Neural cell (in vitro differentiated cells): Measurements from ENCODE around the gene RNF223. TPM values are rescaled to one million over a fixed set of nuclear protein-coding genes. Genes with fewer than 3 reads are reported as not detected.
A peak's percentile ranks its signal among the peaks of the same experiment; 100 is the strongest.

Source experiments
- H2AFZ ChIP-seq: fragments of 200-600, 300-800 bp; sonication (generic), shearing (Covaris generic); 2 replicates; pipeline ENCODE4 v1.6.0; 2014; ENCODE audit warnings: low read depth, mild to moderate bottlenecking, antibody characterized with exemption, low read length, moderate library complexity
- H3F3A ChIP-seq: fragments of 200-600 bp; shearing (Covaris generic); 2 replicates; pipeline ENCODE4 v1.6.1; 2016; ENCODE audit warnings: mild to moderate bottlenecking, moderate library complexity, mixed read lengths, antibody characterized with exemption, low read length; ENCODE audit not compliant: insufficient read depth, poor library complexity, severe bottlenecking
- H3K27ac ChIP-seq: fragments of 200-600, 300-800 bp; sonication (generic), shearing (Covaris generic); 2 replicates; pipeline ENCODE4 v1.5.1; 2014; ENCODE audit warnings: mild to moderate bottlenecking, low read length, moderate library complexity
- H3K27me3 ChIP-seq: fragments of 300-800, 200-600 bp; sonication (generic), shearing (Covaris generic); 2 replicates; pipeline ENCODE4 v1.6.0; 2014; ENCODE audit warnings: mild to moderate bottlenecking, low read depth, low read length, moderate library complexity; ENCODE audit not compliant: insufficient read depth
- H3K36me3 ChIP-seq: fragments of 300-800, 200-600 bp; sonication (generic), shearing (Covaris generic); 2 replicates; pipeline ENCODE4 v1.5.1; 2014; ENCODE audit warnings: mild to moderate bottlenecking, antibody characterized with exemption, low read length, moderate library complexity; ENCODE audit not compliant: insufficient read depth
- H3K4me2 ChIP-seq: fragments of 300-800, 200-600 bp; sonication (generic), shearing (Covaris generic); 2 replicates; pipeline ENCODE4 v1.6.0; 2014; ENCODE audit warnings: mild to moderate bottlenecking, low read length
- H3K4me3 ChIP-seq: fragments of 300-800, 200-600 bp; sonication (generic), shearing (Covaris generic); 2 replicates; pipeline ENCODE4 v1.5.1; 2014; ENCODE audit warnings: mild to moderate bottlenecking, low read length, moderate library complexity
- H3K79me2 ChIP-seq: fragments of 200-600 bp; shearing (Covaris generic); replicated peaks from 2 replicates; pipeline ENCODE4 v1.6.0; 2014; ENCODE audit warnings: mild to moderate bottlenecking, low read length, moderate library complexity; ENCODE audit not compliant: insufficient read depth
- H3K9ac ChIP-seq: fragments of 300-800, 200-600 bp; sonication (generic), shearing (Covaris generic); 2 replicates; pipeline ENCODE4 v1.6.1; 2016; ENCODE audit warnings: mild to moderate bottlenecking, low read length, mixed read lengths
- H3K9me2 ChIP-seq: fragments of 200-600 bp; shearing (Covaris generic); 2 replicates; pipeline ENCODE4 v1.6.1; 2016; ENCODE audit warnings: mild to moderate bottlenecking, low read length, mixed read lengths; ENCODE audit not compliant: insufficient read depth
- H3K9me3 ChIP-seq: fragments of 200-600, 300-800 bp; sonication (generic), shearing (Covaris generic); 2 replicates; pipeline ENCODE4 v1.6.1; 2016; ENCODE audit warnings: mild to moderate bottlenecking, mixed run types, low read length, moderate library complexity, mixed read lengths
- H4K20me1 ChIP-seq: fragments of 200-600 bp; shearing (Covaris generic); 2 replicates; pipeline ENCODE4 v1.6.1; 2016; ENCODE audit warnings: mild to moderate bottlenecking, mixed run types; ENCODE audit not compliant: insufficient read depth
- CTCF ChIP-seq: fragments of 450-650 bp; IDR thresholded peaks from 2 replicates; pipeline ENCODE4 v1.5.1; 2014; ENCODE audit warnings: antibody characterized with exemption, mild to moderate bottlenecking, moderate library complexity; ENCODE audit not compliant: poor library complexity, severe bottlenecking
- EP300 ChIP-seq: fragments of 450-650 bp; conservative IDR thresholded peaks from 2 replicates; pipeline ENCODE4 v1.6.1; 2014; ENCODE audit warnings: antibody characterized with exemption, mild to moderate bottlenecking, moderate library complexity; ENCODE audit not compliant: poor library complexity, severe bottlenecking
- EZH2 ChIP-seq: fragments of 200-600, 300-800 bp; shearing (Covaris generic), sonication (generic); IDR thresholded peaks from 2 replicates; pipeline ENCODE4 v1.6.1; 2014; ENCODE audit warnings: antibody characterized with exemption, low read length, borderline replicate concordance, mild to moderate bottlenecking; ENCODE audit not compliant: insufficient read depth, poor library complexity, severe bottlenecking
- MXI1 ChIP-seq: fragments of 450-650 bp; conservative IDR thresholded peaks from 2 replicates; pipeline ENCODE4 v1.6.1; 2014; ENCODE audit warnings: antibody characterized with exemption, mild to moderate bottlenecking; ENCODE audit not compliant: poor library complexity, severe bottlenecking
- POLR2AphosphoS5 ChIP-seq: IDR thresholded peaks from 2 replicates; pipeline ENCODE4 v1.6.1; 2012
- RAD21 ChIP-seq: fragments of 450-650 bp; conservative IDR thresholded peaks from 2 replicates; pipeline ENCODE4 v1.6.1; 2014; ENCODE audit warnings: antibody characterized with exemption, mild to moderate bottlenecking, moderate library complexity
- SMC3 ChIP-seq: fragments of 450-650 bp; conservative IDR thresholded peaks from 2 replicates; pipeline ENCODE4 v1.6.1; 2014; ENCODE audit warnings: antibody characterized with exemption, mild to moderate bottlenecking, moderate library complexity; ENCODE audit not compliant: poor library complexity
- TAF1 ChIP-seq: IDR thresholded peaks from 2 replicates; pipeline ENCODE4 v1.6.1; 2012; ENCODE audit warnings: low read depth
- polyA plus RNA-seq: library from polyadenylated mRNA; depleted of rRNA; stranded (reverse); fragments of >200 nt; gene quantifications from 2 replicates; pipeline ENCODE4 v1.2.3, GENCODE V29; 2014
- TF ChIP-seq, protein P1 (sequence below): IDR thresholded peaks from 2 replicates; pipeline ENCODE4 v1.6.1; 2012; ENCODE audit warnings: borderline replicate concordance

The RNF223 gene
- polyA plus RNA-seq, 1 donor from 2014 or later: not detected

DNA sequence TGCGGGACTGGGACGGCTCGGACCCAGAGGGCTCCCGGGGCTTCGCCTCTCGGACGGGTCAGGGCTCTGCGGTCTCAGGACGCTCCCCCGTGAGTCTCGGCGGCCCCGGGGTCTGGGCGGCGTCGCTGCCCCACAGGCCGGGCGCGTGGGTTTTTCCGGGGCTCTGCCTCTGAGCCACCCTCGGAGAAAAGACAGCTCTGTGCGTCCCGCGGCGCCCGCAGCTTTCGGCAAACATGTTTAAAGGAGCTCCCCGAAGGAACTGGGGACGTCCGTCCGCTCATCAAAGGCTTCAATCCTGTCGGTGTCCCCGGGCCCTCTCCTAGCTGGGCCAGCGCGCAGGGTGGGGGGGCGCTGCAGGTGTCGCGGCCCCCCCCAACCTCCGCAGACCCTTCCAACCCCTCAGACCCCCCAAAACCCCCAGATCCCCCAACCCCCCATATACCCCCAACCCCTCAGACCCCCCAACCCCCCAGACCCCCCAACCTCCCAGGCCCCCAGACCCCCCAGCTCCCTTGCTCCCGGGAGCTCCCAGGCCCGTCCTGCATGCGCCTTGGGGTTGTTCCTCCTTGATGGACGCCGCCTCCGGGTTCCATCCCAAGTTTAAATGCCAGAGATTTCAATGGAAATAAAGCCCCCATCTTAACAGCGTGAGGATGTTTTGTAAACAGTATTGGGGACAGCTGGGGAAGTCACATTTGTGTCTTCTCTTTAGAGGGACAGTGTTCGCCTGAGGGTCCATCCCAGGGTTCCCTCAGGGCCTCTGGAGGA, 42.8 kb upstream of the RNF223 start (continued):
- TF ChIP-seq EP300: no peak
- no peak for TF ChIP-seq MXI1

- TF ChIP-seq CTCF (peak; percentile 25), MXI1 (peak; percentile 98), SMC3 (no peak), RAD21 (peak; percentile 49), POLR2AphosphoS5 (peak; percentile 77), EP300 (peak; percentile 48)
- no peaks in the 10 kb centered on the region for H3K9me3 ChIP-seq
- H3K79me2 ChIP-seq: no peaks in the 10 kb centered on the region
- H3K9me2 ChIP-seq: no peaks in the 10 kb centered on the region
- no peaks in the 10 kb centered on the region for H3K36me3 ChIP-seq
- H2AFZ ChIP-seq: no peak within 1 kb of the TSS
- H3K4me2 ChIP-seq: peak within 1 kb of the TSS; percentile 78
- H4K20me1 ChIP-seq: no peaks in the 10 kb centered on the region
- peak within 1 kb of the TSS; percentile 74 for H3K9ac ChIP-seq
- no peaks in the 10 kb centered on the region for H3F3A ChIP-seq
- peaks cover 5% of the 10 kb centered on the region for H3K27me3 ChIP-seq
- peak within 1 kb of the TSS; percentile 31 for H3K27ac ChIP-seq
- peak within 1 kb of the TSS; percentile 81 for H3K4me3 ChIP-seq
Measured at GRCh38 chr1:1115786-1116700, 41.9 kb upstream of the RNF223 start, which contains the start of gene C1orf159. Gene C1orf159, minus strand, starts transcription at chr1:1116089. Its CDS starts 24,546 bp downstream, at chr1:1091543.

- Histone ChIP-seq H3K27ac (peak overlapping the region; percentile 31), H3K4me2 (peak overlapping the region; percentile 78), H3K9me3 (no peaks in the 10 kb centered on the region), H3K9me2 (no peaks in the 10 kb centered on the region), H3K9ac (peak overlapping the region; percentile 74), H3K79me2 (no peaks in the 10 kb centered on the region), H3K36me3 (no peaks in the 10 kb centered on the region), H3F3A (no peaks in the 10 kb centered on the region), H3K4me3 (peak overlapping the region; percentile 81), H4K20me1 (no peaks in the 10 kb centered on the region), H2AFZ (no peak overlapping the region), H3K27me3 (peaks cover 5% of the 10 kb centered on the region)
- no peak for TF ChIP-seq POLR2AphosphoS5
- TF ChIP-seq, protein P1, sequence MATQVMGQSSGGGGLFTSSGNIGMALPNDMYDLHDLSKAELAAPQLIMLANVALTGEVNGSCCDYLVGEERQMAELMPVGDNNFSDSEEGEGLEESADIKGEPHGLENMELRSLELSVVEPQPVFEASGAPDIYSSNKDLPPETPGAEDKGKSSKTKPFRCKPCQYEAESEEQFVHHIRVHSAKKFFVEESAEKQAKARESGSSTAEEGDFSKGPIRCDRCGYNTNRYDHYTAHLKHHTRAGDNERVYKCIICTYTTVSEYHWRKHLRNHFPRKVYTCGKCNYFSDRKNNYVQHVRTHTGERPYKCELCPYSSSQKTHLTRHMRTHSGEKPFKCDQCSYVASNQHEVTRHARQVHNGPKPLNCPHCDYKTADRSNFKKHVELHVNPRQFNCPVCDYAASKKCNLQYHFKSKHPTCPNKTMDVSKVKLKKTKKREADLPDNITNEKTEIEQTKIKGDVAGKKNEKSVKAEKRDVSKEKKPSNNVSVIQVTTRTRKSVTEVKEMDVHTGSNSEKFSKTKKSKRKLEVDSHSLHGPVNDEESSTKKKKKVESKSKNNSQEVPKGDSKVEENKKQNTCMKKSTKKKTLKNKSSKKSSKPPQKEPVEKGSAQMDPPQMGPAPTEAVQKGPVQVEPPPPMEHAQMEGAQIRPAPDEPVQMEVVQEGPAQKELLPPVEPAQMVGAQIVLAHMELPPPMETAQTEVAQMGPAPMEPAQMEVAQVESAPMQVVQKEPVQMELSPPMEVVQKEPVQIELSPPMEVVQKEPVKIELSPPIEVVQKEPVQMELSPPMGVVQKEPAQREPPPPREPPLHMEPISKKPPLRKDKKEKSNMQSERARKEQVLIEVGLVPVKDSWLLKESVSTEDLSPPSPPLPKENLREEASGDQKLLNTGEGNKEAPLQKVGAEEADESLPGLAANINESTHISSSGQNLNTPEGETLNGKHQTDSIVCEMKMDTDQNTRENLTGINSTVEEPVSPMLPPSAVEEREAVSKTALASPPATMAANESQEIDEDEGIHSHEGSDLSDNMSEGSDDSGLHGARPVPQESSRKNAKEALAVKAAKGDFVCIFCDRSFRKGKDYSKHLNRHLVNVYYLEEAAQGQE: no peak
- TF ChIP-seq MXI1: no peak
- TF ChIP-seq TAF1: no peak
- TF ChIP-seq RAD21: no peak
- no peak for TF ChIP-seq EZH2
- no peak for TF ChIP-seq SMC3
- TF ChIP-seq CTCF: no peak
- no peak for TF ChIP-seq EP300
Measured at GRCh38 chr1:1115136-1115785, 41.2 kb upstream of the RNF223 start.
